ENCODE data around the gene SCGN.
A peak's percentile ranks its signal among the peaks of the same experiment; 100 is the strongest.
"Not testable (repeated sequence)": the region's sequence is repeated elsewhere in the genome, so short reads cannot be mapped to it uniquely, and the experiment has no call there.

Gene SCGN

DNA sequence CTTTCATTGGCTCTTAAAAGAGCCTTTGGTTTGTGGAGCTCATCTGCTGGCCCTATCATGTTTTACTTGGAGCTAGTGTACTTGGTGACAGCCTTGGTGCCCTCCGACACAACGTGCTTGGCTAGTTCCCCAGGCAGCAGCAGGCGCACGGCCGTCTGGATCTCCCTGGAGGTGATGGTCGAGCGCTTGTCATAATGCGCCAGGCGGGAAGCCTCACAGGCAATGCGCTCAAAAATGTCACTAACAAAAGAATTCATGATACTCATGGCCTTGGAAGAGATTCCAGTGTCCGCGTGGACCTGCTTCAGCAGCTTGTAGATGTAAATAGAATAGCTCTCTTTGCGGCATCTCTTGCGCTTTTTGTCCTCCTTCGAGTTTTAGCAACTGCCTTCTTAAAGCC, 79.7 kb downstream of the SCGN start:
- no peak for DNase-seq

GRCh38 chr6:25732468-25733198, 80.6 kb downstream of the SCGN start:
- DNase-seq: no peak

GRCh38 chr6:25735261-25735660, 83.2 kb downstream of the SCGN start:
- DNase-seq: no peak

DNA sequence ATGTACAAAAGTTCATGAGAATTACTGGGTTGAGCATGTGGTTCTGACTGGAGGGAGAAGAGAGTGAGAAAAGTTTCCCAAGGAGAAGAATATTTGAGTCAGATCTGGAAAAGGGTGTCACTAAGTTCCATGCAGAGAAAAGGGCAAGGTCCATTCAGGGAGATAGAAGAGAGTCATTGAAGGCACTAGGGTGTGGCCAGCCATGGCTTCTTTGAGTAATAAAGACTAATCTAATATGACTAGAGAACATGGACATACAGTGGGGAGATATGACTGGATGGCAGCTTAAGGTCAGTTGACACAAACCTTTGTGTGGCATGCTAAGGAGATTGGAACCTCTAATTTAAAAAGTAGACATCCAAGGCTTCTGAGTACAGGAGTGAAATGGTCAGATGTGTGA, 91.9 kb downstream of the SCGN start:
- no peak for DNase-seq

- DNase-seq: no peak
Measured at GRCh38 chr6:25745836-25746235, 93.8 kb downstream of the SCGN start.

GRCh38 chr6:25746968-25747367, 95.0 kb downstream of the SCGN start:
- no peak for DNase-seq

GRCh38 chr6:25747477-25747876, 95.5 kb downstream of the SCGN start:
- peak in 1 of 4 experiments; percentile 2 for DNase-seq

- DNase-seq: no peak
Measured at GRCh38 chr6:25748049-25748448, 96.0 kb downstream of the SCGN start.

- DNase-seq: not testable (repeated sequence)
Measured at GRCh38 chr6:25748601-25749517, 96.8 kb downstream of the SCGN start.

DNA sequence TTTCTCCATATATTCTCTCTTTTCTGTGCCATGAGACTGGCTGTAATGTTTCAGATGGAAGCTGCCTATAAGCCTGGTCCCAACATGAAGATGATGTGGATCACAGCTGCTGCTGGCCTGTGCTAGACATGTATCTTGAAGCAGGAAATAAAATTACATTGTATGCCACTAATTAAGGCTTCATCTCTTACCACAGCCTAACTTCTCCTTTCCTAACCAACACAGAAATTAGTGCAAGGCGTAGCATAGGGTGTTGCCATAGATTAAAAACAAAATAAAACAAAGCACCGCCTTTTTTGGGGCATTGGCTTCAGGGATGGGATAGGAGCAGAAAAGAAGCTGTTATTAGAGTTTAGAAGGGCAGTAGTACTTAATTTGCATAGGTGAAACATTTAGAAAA, 97.8 kb downstream of the SCGN start:
- DNase-seq: peak in 2 of 4 experiments; percentile 34 to 36

- no peak for DNase-seq
Measured at GRCh38 chr6:25750906-25751305, 98.9 kb downstream of the SCGN start.

Data from suppressor macrophage (primary cell).